Fibroblast of skin of abdomen (primary cell): ENCODE data around the gene TMEM154.

Experiments
- DNase-seq: peaks from one replicate; pipeline ENCODE4 v3.0.0-alpha.2; 2013

TMEM154 gene

GRCh38 chr4:152693871-152694270 lies 14.1 kb upstream of the TMEM154 start:
- no peak for DNase-seq

DNA sequence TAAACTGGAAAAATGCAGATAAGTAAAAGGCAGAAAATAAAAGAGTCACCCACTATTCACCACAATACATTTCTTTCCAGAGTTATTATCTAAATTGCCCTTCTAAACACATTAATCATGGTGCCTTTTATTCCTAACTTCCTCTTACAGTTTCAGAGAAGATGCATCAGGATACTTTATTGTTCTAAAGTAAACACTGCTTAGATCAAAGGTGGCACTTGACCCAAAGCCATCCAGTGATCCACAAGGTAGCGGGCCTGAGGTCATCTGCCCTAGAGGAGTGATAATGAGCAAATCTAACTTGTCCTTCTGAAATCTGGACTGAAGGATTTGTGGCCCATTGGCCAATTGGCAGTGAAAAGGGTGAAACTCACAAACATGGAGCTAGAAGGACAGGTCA lies 12.0 kb upstream of the TMEM154 start:
- no peak for DNase-seq

DNA sequence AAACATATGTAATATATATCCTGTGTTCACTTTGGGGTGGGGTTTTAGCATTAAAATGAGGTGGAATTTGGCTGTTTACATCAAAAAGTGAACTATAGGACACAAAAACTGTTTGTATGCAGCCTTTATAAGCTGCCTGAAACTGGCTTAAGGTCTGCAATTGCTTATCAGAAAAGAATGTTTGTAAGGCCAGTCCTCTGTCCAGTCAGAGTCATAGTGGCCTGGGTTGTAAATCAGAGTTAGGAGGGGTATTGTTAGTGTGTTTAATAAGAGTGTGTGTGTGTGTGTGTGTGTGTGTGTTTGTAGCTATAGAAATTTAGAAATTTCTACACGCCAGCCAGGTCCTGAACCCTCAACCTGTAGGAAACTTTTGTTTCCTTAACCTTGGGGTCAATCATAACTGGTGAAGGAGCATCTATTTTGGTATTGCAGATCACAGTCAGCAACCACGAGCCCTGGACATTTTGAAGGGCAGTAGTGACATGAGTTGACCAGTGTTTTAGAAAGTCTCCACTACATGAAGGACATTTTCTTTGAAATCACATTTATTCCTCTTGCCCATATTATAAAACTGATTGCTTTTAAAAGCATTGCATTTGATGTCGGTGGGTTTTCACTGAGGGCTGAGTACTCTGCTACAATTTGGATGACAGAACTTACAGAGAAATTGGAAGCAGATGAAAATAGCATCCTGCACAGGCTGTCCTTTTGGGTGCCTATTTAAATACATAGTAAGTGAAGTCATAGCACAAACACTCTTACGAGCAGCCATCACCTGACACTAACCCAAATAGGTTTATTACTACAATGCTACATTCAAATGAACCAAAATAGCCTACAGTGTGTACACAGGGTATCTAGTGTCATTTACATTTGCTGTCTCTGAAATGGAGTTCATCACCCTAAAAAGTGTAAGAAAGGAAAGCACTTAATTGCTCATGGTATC lies 11.2 kb upstream of the TMEM154 start:
- DNase-seq = no peak

DNA sequence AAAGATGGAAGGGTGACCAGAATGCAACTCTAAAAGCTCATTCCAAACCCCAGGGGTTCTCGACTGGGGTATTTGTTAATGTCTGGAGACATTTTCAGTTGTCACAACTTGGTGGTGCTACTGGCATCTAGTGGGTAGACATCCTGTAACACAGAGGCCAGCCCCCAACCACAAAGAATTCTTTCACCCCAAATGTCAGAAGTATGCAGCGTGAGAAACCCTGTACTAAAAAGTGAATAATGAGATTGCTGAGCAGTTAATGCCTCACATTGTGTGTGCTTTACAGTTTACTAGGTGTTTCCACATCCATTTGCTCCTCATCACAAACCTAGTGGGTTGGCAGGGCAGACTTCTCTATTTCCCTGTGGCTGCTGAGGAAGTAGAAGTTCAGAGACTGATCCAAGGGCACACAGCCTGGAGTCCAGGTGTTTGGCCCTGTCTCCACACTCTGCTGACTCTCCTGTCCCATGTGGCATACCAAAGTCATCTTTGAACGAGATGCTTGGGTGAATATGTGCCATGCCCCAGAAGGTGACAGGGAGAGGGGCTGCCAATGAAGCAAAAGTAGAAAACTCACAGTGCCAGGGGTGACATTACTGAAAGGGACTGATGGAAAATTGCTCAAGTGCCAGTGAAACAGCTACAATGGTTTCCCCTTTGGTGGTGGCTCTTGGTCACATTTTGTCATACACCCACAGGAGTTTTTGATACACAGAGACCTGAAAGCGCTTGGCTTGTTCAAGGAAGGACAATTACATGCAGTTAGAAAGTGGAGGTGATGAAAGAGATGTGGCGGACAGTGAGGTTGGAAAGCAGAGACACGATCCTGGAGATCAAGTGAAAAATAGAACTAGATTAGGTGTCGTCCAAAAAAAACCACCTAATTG lies 10.1 kb upstream of the TMEM154 start:
- no peak for DNase-seq

DNA sequence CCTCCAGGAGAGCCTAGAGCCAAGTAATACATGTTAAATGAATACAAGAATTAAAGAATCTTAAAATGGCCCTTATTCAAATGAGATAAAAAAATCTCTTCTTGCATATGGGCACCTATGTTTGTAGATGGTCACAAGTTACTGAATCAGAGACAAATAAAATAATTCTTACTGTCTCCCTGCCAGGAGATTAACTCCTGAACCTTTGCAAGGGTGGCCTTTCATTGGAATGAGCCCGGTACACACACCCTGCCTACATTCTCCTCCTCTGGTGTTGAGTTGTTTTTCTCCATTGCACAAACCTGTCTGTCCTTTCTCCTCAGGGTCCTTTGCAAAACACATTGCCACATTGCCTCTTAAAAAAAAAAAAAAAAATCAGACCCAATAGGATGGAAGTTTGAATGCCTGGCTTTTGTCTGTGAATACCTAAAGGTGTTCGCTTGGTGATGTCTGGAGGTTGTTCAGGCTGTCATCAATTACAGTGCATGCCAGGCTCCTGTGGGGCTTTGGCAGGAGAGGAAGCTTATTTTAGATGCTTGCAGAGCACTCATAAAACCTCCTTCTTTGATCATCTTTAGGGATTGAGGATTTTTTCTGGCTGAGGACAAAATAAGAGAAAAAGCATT lies 8.3 kb upstream of the TMEM154 start:
- no peak for DNase-seq

DNA sequence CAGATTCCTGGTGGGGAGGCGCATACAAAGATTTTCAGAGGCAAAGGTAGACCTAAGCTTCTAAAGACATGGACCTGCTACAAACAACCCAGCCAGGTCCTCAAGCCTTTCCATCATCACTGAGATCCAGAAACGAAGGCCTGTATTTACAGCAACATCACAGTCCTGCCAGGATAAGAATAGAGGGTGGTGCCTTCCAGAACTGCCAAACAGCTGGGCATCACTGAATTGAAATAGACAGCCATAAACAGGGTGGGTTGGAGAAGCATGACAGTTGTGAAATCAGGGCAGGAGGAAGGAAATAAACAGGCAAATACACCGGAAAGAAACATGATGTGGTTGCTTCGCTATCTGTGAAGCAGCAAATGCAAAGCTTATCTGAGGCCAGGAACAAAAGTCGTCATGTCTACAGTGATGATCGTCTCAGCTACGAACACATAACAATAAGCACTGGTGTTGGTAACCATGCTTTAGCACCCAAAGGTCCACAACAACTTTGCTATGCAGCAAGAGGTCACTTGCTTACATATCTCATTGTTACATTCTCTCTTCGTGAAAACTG lies 6.7 kb upstream of the TMEM154 start:
- no peak for DNase-seq

GRCh38 chr4:152684587-152684986 lies 4.8 kb upstream of the TMEM154 start:
- no peak for DNase-seq

DNA sequence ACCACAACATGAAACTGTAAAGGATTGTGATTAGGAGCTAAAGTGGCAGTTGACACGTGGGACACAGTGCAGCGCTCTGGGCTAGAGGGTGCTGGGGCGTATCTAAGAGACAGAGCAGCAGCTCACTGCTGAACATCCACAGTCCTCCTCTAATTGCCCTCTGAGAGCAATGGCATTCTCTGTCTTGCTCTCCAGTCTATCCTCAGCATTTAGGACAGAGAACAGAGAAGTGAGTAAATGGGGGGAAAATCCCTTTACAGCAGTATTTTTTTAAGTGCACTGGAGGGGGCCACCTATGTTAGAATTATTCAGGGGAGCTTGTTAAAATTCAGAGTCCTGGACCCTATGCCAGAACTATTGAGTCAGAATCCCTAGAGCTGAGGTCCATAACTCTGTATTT lies 4.2 kb upstream of the TMEM154 start:
- DNase-seq = no peak

DNA sequence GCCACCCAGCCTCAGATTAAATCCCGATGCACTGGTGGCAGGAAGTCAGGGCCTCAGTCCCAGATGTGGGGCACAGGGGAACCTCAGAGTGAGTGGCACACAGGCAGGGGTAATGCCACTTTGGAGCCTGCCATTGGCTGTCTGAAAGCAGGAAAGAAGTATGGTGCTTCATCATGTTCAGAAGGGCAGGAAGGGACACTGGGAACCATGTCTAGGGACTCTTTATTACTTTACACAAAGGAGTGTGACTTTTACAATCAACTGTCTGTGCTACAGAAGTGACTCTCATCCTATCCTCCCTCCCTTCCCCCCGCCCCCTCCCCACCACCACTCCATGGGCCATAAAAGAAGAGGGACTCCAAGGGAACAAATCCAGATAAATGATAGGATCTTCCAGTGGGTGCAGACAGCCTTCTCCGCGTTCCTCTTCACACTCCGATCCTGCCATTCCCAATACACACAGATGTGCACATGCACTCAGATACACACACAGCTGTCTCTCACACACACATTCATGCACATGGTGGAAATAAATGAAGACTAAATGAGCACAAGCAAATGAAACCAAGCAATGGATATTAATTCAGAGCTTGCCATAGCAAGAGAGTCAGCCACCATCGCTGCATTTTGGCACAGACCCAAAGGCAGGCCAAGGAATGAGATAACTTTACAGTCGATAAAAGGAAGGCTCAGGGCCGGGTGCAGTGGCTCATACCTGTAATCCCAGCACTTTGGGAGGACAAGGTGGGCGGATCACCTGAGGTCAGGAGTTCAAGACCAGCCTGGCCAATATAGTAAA lies 2.5 kb upstream of the TMEM154 start:
- DNase-seq = no peak

- peak; percentile 92 for DNase-seq
Observed at GRCh38 chr4:152680988-152681603, 1.3 kb upstream of the TMEM154 start.

- DNase-seq = no peak
Observed at GRCh38 chr4:152678841-152679240, 956 bp downstream of the TMEM154 start.

DNA sequence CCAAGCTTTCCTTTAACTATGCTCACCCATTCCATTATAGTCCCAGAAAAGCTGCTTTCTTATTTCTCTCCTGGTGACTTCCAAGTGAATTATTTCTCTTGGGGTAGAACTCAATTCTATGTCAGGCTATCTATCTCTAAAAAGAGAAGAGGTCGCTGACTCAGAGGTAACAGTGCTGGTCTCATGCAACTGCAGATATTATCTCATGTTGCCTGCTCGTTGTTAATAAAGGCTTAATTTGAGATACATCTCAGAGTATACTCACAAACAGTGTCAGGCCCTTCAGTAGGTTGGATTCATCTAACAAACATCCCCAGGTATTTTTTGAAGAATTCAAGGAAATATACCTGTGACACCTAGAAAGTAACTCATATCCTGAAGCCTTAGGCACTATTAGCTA lies 2.7 kb downstream of the TMEM154 start:
- DNase-seq = no peak

GRCh38 chr4:152676052-152676854 lies 3.5 kb downstream of the TMEM154 start:
- DNase-seq = no peak

- DNase-seq = no peak
Observed at GRCh38 chr4:152674359-152674758, 5.4 kb downstream of the TMEM154 start.

DNA sequence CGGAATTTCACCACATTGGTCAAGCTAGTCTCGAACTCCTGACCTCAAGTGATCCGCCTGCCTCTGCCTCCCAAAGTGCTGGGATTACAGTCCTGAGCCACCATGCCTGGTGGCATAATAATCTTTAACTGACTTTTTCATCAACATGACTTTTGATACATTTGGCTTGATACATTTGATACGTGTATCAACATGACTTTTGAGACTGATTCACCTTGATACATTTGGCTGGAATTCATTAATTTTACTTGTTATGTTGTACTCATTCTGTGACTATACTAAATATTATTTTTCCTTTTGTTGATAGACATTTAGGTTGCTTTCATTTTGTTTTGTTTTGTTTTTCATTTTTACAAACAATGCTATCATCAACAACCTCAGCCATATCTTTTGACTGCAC lies 6.3 kb downstream of the TMEM154 start:
- no peak for DNase-seq

DNA sequence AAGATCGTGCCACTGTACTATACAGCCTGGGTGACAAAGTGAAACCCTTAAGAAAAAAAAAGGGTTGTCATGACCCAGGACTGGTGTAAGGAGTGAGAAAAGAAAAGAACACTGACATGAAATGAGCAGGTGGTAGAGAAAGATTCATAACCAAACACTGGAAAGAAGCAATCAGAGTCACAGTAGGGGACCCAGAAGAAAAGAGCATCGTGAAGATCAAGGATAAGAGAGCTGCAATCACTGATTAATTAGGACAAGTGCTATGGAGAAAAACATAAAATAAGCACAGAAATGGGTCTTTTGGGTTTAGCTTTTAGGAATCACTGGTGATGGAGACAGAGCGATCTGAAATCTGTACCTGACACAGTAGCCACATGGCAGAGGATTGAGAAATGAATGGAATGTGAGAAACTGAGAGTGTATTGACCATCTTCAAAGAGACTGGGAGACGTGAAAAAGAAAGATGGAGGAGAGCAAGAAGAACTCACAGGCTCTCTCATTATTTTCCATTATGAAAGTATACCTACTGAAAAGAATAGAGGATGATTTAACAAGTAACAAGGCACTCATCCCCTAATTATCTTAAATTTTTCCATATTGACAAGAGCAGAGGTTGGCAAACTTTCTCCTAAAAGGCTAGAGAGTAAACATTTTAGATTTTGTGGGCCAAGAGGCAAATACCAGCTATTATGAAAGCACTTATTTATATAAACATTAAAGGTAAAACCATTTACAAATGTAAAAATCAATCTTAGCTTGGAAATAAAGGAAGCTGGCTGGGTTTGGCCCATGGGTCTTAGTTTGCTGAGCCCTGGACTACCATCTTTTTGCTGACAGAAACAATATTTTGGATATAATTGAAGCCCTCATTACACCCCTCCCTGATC lies 7.3 kb downstream of the TMEM154 start:
- DNase-seq = no peak

DNA sequence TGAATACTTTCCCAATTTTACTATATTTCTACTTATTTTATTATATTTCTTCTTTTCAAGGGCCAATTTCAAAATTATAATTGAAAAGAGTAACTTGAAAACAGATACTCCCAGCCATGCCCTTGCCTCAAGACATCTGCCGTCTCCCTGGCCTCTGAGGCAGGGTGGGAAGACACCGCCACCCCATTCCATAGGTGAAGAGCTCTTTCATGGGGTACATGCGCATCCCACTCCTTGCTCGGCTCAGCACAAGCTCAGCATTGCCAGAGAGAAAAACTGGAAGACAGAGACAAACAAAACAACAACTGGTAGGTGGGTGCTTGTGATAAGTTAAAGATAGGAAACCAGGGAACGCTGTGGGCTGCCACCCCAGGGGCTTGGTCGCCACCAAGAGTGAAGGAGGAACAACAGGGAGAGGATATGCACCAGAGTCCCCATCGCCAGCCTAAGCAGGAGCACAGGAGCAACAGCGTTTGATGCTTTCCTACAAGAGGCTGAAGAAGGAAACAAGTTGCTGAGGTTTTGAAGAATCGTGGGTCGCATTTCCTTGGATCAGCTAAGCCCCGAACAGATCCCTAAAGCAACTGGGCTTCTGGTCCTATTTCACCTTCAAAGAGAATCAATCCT lies 11.3 kb downstream of the TMEM154 start:
- no peak for DNase-seq

DNA sequence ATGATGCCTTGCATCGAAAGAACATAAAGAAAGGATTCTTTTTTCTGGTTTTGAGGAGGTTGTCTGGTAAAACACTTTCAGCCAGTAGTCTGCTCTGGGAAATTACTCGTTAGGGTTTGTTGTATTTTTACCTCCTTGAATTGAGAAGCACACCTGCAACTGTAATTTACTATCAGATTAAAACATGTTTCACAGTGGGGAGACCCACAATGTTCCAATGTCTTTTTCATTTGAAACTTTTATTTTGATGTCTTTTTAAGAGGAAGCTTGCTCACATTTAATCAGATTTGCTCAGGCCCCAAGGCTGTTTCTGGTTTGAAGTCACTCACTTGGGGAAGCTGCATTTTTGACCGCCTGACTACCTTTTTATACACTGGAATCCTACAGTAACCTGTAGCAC lies 12.0 kb downstream of the TMEM154 start:
- DNase-seq = no peak

DNA sequence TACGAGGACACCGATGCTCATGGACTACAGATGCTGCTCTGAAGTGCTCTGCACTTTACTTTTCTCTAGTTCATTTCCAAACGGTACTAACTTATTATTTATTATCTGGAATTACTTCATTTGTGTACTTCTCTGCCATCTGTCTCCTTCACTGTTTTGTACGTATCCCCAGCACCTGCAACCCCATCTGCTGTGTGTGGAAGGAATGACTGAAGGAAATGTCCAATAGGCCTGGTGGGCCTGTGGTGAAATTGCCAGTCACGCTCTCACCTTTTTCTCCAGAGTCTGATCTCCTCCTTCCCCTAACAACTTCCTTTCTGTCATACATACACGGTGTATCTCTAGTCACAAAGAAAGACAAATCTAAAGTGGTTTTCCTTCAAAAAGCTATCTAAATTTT lies 12.9 kb downstream of the TMEM154 start:
- no peak for DNase-seq
